Measurements from ENCODE around the gene HEATR9.

The HEATR9 gene

GRCh38 chr17:35864853-35865252 is 3.8 kb downstream of the HEATR9 start:
- Histone ChIP-seq H4K20me1 (ENCODE audit: insufficient read depth, low read length, poor library complexity, severe bottlenecking) (no peaks in the 10 kb centered on the region), H2AFZ (ENCODE audit: low read length) (no peak overlapping the region), H3K4me1 (ENCODE audit: insufficient read depth, low read length, poor library complexity, severe bottlenecking) (peaks cover 15% of the 10 kb centered on the region), H3K9me2 (replicated peaks; ENCODE audit: low read depth, low read length) (no peaks in the 10 kb centered on the region), H3K4me2 (ENCODE audit: low read depth, low read length, poor library complexity, severe bottlenecking) (no peak overlapping the region), H3F3A (ENCODE audit: low read depth) (no peaks in the 10 kb centered on the region), H3K27me3 (ENCODE audit: insufficient read depth, low read length, poor library complexity, severe bottlenecking) (no peaks in the 10 kb centered on the region), H3K4me3 (ENCODE audit: low read length, poor library complexity, severe bottlenecking) (no peak overlapping the region), H3K9me3 (ENCODE audit: insufficient read depth, low read depth, low read length) (no peaks in the 10 kb centered on the region), H3K79me2 (ENCODE audit: insufficient read depth, low read length) (no peaks in the 10 kb centered on the region), H3K36me3 (ENCODE audit: insufficient read depth, low read length) (no peaks in the 10 kb centered on the region), H3K9ac (ENCODE audit: low read depth, low read length, poor library complexity, severe bottlenecking) (no peak overlapping the region)
- TF ChIP-seq EZH2phosphoT487 (IDR thresholded peaks at IDR 0.05; ENCODE audit: borderline replicate concordance) (no peak), CTCF (conservative IDR thresholded peaks at IDR 0.05; ENCODE audit: low read length) (no peak)

GRCh38 chr17:35856603-35857002 is 12.1 kb downstream of the HEATR9 start:
- Histone ChIP-seq H3K79me2 (ENCODE audit: insufficient read depth, low read length) (no peaks in the 10 kb centered on the region), H3K4me3 (ENCODE audit: low read length, poor library complexity, severe bottlenecking) (no peak overlapping the region), H3K4me1 (ENCODE audit: insufficient read depth, low read length, poor library complexity, severe bottlenecking) (no peaks in the 10 kb centered on the region), H3K36me3 (ENCODE audit: insufficient read depth, low read length) (no peaks in the 10 kb centered on the region), H3K9me2 (replicated peaks; ENCODE audit: low read depth, low read length) (no peaks in the 10 kb centered on the region), H3K9ac (ENCODE audit: low read depth, low read length, poor library complexity, severe bottlenecking) (no peak overlapping the region), H3K4me2 (ENCODE audit: low read depth, low read length, poor library complexity, severe bottlenecking) (no peak overlapping the region), H3K27me3 (ENCODE audit: insufficient read depth, low read length, poor library complexity, severe bottlenecking) (no peaks in the 10 kb centered on the region), H4K20me1 (ENCODE audit: insufficient read depth, low read length, poor library complexity, severe bottlenecking) (no peaks in the 10 kb centered on the region), H3F3A (ENCODE audit: low read depth) (no peaks in the 10 kb centered on the region), H3K9me3 (ENCODE audit: insufficient read depth, low read depth, low read length) (no peaks in the 10 kb centered on the region), H2AFZ (ENCODE audit: low read length) (no peak overlapping the region)
- no peak for TF ChIP-seq CTCF (conservative IDR thresholded peaks at IDR 0.05; ENCODE audit: low read length)
- no peak for TF ChIP-seq EZH2phosphoT487 (IDR thresholded peaks at IDR 0.05; ENCODE audit: borderline replicate concordance)

- no peak overlapping the region for H2AFZ ChIP-seq (ENCODE audit: low read length)
- no peak overlapping the region for H3K4me3 ChIP-seq (ENCODE audit: low read length, poor library complexity, severe bottlenecking)
- no peaks in the 10 kb centered on the region for H4K20me1 ChIP-seq (ENCODE audit: insufficient read depth, low read length, poor library complexity, severe bottlenecking)
- no peaks in the 10 kb centered on the region for H3K9me2 ChIP-seq (replicated peaks; ENCODE audit: low read depth, low read length)
- H3K36me3 ChIP-seq (ENCODE audit: insufficient read depth, low read length) = peaks cover 4% of the 10 kb centered on the region; the same call in 1 of the 2 replicates
- H3K27me3 ChIP-seq (ENCODE audit: insufficient read depth, low read length, poor library complexity, severe bottlenecking) = no peaks in the 10 kb centered on the region
- H3F3A ChIP-seq (ENCODE audit: low read depth) = no peaks in the 10 kb centered on the region
- no peak overlapping the region for H3K4me2 ChIP-seq (ENCODE audit: low read depth, low read length, poor library complexity, severe bottlenecking)
- H3K79me2 ChIP-seq (ENCODE audit: insufficient read depth, low read length) = no peaks in the 10 kb centered on the region
- no peaks in the 10 kb centered on the region for H3K4me1 ChIP-seq (ENCODE audit: insufficient read depth, low read length, poor library complexity, severe bottlenecking)
- no peaks in the 10 kb centered on the region for H3K9me3 ChIP-seq (ENCODE audit: insufficient read depth, low read depth, low read length)
- TF ChIP-seq CTCF (conservative IDR thresholded peaks at IDR 0.05; ENCODE audit: low read length) = no peak
- H3K9ac ChIP-seq (ENCODE audit: low read depth, low read length, poor library complexity, severe bottlenecking) = no peak overlapping the region
Observed at GRCh38 chr17:35855965-35856364, 12.7 kb downstream of the HEATR9 start.

Measured in Loucy (cell line).